ENCODE results near the gene CDIPT. TPM values are rescaled to one million over a fixed set of nuclear protein-coding genes. Genes with fewer than 3 reads are reported as not detected.

The CDIPT gene
- total and polyA plus RNA-seq, 2 of the 13 experiments (the other 11 are each of a cell fraction or from before 2014, with no cell fraction given): 54.9 to 97.5 TPM

- no peak for TF ChIP-seq TCF12 (IDR thresholded peaks at IDR 0.05)
- TF ChIP-seq TCF12 (CRISPR knock-in tag; IDR thresholded peaks at IDR 0.05): peak; percentile 65
- TF ChIP-seq DNMT3B (CRISPR knock-in tag; conservative IDR thresholded peaks at IDR 0.05): no peak; the same call in 1 of the 2 replicates
- TF ChIP-seq ZNF414 (CRISPR knock-in tag; IDR thresholded peaks at IDR 0.05): 0 out of 2 replicates have a peak, but pooled peaks have one; percentile 23
- TF ChIP-seq STAT6 (CRISPR knock-in tag; IDR thresholded peaks at IDR 0.05; ENCODE audit: borderline replicate concordance): no peak
- TF ChIP-seq ZMYM3 (CRISPR knock-in tag; IDR thresholded peaks at IDR 0.05): peak; percentile 71
- TF ChIP-seq ZNF879 (CRISPR knock-in tag; IDR thresholded peaks at IDR 0.05): no peak
- peak; percentile 43; the same call in 1 of the 2 replicates for TF ChIP-seq HOXD1 (CRISPR knock-in tag; IDR thresholded peaks at IDR 0.05)
- peak; percentile 81; the same call in 1 of the 2 replicates for TF ChIP-seq ZNF430 (CRISPR knock-in tag; IDR thresholded peaks at IDR 0.05)
- TF ChIP-seq ZNF124 (CRISPR knock-in tag; IDR thresholded peaks at IDR 0.05): peak; percentile 92
- peak; percentile 95 for TF ChIP-seq KAT8 (CRISPR knock-in tag; IDR thresholded peaks at IDR 0.05)
- no peak; the same call in 1 of the 2 replicates for TF ChIP-seq EHMT2 (IDR thresholded peaks at IDR 0.05; ENCODE audit: borderline replicate concordance, low read depth, low read length)
- TF ChIP-seq MXD4 (CRISPR knock-in tag; IDR thresholded peaks at IDR 0.05): peak; percentile 78; the same call in 1 of the 2 replicates
- TF ChIP-seq ZNF790 (CRISPR knock-in tag; IDR thresholded peaks at IDR 0.05; ENCODE audit: borderline replicate concordance): no peak
- peak; percentile 99 for TF ChIP-seq NONO (IDR thresholded peaks at IDR 0.05)
- peak; percentile 89 for TF ChIP-seq NONO (CRISPR knock-in tag; conservative IDR thresholded peaks at IDR 0.05)
- peak; percentile 56; the same call in 1 of the 2 replicates for TF ChIP-seq TMF1 (CRISPR knock-in tag; IDR thresholded peaks at IDR 0.05; ENCODE audit: low read depth)
- no peak for TF ChIP-seq PAWR (CRISPR knock-in tag; IDR thresholded peaks at IDR 0.05; ENCODE audit: borderline replicate concordance)
- TF ChIP-seq ZNF234 (CRISPR knock-in tag; conservative IDR thresholded peaks at IDR 0.05): no peak
- no peak for TF ChIP-seq AGO1 (IDR thresholded peaks at IDR 0.05; ENCODE audit: low read depth, low read length, poor library complexity, severe bottlenecking)
- 0 out of 2 replicates have a peak, but pooled peaks have one; percentile 85 for TF ChIP-seq ZZZ3 (CRISPR knock-in tag; IDR thresholded peaks at IDR 0.05; ENCODE audit: borderline replicate concordance)
- TF ChIP-seq ZNF678 (CRISPR knock-in tag; IDR thresholded peaks at IDR 0.05): no peak
- no peak for TF ChIP-seq MAFF (IDR thresholded peaks at IDR 0.05; ENCODE audit: low read depth, low read length)
- no peak; the same call in 1 of the 2 replicates for TF ChIP-seq ZNF776 (CRISPR knock-in tag; IDR thresholded peaks at IDR 0.05)
- TF ChIP-seq TP53 (CRISPR knock-in tag; conservative IDR thresholded peaks at IDR 0.05): no peak
- no peak for TF ChIP-seq E2F2 (CRISPR knock-in tag; IDR thresholded peaks at IDR 0.05; ENCODE audit: borderline replicate concordance)
- TF ChIP-seq ZNF33B (CRISPR knock-in tag; IDR thresholded peaks at IDR 0.05): no peak
Observed at GRCh38 chr16:29862884-29863668, at the start of gene CDIPT (continued).
